ENCODE data around the gene TOMM70.
"Not testable (repeated sequence)": the region's sequence is repeated elsewhere in the genome, so short reads cannot be mapped to it uniquely, and the experiment has no call there.

The TOMM70 gene

DNA sequence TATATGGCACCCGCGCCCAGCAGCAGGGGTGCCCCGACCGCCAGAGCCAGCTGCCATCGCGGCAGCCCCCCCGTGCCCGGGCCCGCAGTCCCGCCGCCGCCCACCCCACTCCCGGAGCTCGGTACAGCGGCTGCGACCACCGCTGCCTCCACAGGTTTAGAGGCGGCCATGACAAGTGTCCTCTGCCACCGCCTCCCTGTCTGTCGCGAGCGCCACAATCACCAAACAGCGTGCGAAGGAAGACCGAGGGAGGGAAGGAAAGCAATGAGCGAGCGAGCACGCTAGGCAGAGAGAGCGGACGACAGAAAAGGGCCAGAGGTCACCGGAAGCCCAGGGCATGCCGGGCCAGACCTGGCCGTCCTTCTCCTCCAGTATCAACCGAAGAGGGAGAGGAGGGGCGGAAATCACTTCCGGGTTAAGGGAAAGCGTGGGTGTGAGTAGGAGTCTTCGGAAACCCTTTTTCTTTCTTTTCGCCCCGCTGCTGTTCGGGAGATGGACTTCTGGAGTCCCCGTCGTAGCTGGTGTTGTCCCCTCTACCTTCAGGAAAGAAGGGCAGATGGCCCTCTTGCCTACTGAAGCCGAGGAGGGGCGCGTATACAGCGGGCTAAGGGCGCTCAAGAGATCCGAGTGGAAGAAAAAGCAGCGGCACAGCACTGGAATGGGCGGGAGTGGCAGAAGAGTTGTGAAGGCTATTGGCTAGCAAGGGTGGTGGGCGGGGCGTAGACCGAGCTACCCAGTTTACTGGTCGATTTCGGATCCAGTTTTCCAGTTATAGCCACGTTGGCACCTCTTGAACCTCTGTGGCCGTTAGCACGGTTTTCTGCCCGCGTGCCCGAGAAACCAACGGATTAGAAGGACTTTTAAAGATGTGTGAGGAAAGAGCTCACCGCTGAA is at the start of gene TOMM70, which contains the start of gene LNP1:
TOMM70 (minus strand) TSS at position 310 of the 894 bp plus-strand sequence; CDS start at position 170, 140 bp downstream.
LNP1 (plus strand) TSS at position 760 of the 894 bp plus-strand sequence. CDS start 28,191 bp downstream, outside the sequence.
- peak; percentile 99 for DNase-seq

DNA sequence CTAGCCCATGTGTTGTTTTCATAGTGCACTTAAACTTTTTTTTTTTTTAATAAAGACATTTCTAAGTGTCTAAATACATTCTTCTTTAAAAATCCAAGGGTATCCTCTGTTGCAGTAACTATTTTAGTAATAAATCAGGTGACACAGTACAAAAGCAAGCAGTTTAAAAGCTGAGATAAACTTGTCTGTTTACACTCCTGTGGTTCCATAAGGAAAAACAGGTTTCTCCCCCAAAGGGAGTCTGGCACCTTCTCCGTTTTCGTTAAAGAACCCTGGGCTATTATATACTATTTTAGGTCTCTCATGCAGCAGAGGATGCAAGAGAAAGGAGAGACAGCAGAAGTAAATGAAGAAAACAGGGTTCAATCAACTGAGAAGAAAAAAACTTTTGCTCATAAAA is 48.3 kb upstream of the TOMM70 start:
- no peak for DNase-seq

DNA sequence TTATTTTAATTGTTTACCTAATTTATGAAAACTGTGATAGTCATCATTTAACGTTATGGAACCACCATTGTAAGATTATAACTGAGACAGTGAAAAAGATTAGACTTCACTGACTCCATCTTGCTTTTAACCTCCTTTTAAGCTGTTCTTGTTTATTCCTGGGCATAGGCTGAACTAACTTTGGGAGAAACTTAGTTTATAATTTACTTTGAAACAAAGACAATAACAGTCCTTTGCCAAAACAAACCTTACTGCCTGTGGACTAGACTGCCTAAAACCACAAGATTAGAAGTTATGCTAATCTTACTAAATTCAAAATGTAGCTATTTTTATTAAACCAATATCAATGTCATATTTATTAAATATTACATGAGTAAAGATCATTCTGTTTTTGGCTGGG is 47.2 kb upstream of the TOMM70 start:
- DNase-seq, result no peak

DNA sequence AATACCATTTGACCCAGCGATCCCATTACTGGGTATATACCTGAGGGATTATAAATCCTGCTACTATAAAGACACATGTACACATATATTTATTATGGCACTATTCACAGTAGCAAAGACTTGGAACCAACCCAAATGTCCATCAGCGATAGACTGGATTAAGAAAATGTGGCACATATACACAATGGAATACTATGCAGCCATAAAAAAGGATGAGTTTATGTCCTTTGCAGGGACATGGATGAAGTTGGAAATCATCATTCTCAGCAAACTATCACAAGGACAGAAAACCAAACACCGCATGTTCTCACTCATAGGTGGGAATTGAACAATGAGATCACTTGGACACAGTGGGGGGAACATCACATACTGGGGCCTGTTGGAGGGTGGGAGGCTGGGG is 46.2 kb upstream of the TOMM70 start:
- DNase-seq, result not testable (repeated sequence)

DNA sequence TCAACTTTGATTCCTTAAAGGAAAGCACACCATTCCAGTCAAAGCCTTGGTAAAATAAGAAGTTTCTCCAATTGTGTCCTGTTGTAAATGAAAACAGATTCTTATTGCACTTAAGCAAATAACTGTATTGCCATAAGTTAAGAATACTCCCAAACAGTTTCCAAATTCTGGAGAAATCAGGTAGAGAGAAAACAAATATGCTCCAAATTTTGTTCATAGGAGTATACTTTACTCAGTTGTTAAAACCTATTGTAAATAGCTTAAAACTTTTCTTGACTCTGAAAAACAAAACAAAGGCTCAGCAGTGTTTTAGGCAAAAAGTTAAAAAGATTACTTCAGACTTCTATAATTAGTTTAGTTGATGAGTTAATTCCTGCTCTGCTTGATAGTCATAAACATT is 42.8 kb upstream of the TOMM70 start:
- no peak for DNase-seq

DNA sequence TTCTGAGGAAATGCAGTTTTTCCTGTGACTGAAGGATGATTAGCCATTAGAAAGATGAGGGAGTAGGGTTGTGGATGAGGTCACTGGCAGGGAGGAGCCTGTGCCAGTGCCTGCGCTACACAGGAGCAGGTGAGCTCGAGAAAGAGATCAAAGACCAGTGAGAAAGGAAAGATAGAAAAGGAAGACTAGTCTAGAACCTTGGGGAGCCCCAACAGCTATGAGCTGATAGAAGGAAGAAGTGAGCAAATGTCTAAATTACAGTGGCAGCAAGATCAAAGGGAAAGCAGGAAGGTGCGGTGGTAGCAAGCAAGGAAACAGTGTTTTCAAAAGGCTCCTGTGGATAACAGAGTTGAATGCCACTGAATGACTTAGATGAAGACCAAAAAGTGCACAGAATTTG is 40.0 kb upstream of the TOMM70 start:
- DNase-seq, result no peak

DNA sequence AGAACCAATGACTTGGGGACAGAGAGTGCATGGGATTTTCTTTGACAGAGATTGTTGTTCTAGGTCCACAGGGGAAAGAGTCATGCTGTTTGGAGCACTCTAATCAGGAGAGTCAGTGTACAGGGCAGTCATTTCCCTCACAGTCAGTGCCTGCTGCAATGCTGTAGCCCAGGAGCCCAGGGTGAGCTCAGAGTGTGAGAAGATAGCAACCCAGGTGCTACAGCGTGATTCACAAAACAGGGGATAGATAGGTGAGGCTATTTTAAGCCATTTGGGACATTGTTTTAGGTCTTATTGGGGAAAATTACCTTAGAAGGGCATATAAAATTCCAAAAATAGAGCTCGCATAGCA is 37.7 kb upstream of the TOMM70 start:
- DNase-seq, result no peak

DNA sequence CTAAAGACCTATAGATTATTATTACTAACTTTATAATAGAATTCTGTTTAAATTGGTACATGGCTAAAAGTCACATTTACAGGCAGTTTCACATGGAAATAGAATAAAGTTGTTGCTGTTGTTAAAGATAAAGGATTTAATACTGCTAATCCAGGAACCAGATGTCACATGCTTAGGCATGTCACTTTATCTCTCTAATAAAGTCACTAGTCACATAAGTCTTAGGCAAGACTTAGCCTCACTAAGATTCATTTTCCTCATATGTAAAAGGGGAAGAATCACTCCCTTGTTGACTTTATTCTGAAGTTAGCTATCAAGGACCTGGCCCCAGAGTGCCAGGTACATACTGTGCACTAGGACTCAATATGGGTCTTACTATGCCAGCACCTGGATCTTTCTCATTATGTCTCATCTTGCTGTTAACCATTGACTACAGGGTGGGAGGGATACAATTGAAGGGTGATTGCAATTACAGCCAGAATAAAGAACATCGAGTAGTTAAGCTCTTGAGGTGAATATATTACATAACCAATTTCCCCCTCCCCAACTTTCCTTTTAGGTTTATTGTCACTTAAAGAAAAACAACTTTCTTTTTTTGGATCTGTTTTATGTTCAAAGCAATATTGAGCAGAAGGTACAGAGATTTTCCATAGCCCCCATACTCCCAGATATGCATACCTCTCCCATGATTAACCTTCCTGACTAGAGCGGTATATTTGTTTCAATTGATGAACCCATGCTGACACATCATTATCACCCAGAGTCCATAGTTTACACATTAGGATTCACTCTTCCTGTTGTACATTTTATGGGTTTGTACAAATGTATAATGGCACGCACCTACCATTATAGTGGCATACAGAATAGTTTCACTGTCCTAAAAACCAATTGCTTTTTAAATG is 37.1 kb upstream of the TOMM70 start:
- no peak for DNase-seq

DNA sequence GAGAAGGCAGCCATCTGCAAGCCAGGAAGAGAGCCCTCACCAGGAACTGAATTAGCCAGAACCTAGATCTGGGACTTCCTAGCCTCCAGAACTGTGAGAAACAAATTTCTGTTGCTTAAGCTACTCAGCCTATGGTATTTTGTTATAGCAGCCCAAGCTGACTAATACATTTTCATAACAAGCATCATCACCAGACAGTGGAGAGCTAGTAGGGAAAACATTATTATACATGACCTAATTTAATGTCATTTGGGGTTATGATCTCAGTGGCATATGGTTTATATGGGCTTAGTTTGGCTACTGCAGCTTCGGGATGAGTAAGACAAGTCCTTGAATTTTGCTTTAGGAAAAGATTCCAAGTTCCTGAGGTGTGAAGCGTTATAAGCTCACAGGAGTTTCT is 36.1 kb upstream of the TOMM70 start:
- no peak for DNase-seq

DNA sequence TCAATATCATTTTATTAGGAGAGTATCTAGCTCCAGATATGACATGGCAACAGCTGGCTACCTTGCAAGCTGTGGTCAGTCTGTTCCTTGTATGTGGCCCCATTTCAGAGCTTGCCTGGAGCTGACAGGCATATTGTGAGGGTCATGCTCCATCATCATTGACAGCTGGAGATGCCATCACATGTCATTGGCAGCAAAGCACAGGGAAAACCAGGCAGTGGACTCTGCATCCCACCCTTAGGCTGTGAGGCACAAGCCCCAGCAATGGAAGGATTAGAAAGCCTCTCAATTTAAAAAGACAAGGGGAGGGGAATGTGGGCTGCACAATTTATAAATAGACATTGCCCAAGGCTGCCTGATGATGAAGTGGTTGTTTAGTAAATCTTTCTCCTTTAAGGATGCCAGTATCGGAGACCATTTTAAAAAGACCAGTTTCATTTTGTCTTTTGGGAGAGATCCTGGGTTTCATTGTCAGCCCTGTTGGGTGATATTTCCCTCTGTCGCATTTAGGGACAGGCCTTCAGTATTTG is 28.4 kb upstream of the TOMM70 start:
- no peak for DNase-seq

DNA sequence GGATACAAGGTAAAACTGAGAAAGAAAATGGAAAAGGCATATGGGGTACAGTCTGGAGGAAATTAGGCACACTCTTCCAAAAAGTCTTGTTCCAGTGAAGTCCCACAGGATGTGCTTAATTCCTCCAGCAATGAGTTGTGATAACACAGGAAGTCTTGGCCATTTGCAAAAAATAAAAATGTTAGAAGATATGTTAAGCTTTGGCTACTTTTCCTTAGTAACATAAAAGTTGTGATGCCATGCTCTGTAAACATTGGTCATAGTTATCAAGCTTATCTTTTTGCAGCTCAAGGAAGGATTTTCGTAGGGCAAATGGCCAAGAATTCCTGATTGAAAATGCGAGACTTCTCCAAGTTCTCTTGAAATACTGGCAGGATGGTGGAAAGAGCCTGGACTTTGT is 26.8 kb upstream of the TOMM70 start:
- no peak for DNase-seq

DNA sequence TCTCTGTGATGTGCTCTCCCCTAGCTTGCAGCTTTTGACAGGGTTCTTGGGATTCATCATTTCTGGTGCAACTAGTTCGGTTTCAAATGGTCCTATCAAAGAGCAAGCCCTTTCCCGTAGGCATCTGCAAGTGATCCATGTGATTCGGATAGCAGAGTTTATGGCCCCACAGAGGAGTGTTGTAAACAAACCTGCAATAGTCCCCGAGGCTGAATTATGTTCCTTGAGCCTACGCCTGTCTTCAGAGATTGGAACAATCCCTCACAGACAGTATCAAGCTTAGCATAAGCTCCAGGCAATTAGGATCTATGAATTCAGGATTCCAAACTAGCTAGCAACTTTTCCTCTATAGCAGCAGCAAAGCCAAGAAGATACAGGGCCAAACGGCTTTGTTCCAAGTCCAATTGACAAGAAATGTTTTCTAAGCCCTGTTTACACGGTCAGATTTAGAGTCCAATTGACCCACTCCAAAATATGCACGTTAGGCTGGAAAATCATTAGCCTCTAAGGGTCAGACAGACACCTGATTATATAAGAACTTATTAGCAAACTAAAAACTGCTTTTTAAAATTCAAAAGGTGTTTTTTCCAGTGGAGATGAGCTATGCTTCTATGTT is 25.3 kb upstream of the TOMM70 start:
- no peak for DNase-seq

DNA sequence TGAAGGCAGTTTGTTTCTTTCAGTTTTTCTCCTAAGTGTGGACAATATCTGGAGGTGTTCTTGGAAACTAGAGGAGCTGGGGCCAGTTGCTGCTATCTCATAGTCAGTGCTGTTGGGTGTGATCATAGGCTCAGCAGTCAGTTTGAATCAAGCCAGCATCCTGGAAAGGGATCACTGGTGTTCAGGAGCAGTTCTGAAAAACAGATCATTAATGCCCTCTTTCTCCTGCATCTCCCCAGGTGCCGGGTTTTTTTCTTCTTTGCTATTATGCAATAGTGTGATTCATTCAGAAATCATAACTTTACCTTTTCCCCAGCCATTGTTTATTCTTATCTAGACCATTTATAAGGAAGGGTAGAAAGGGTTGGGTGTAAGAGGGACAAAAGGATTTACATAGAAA is 24.4 kb upstream of the TOMM70 start:
- DNase-seq, result no peak

DNA sequence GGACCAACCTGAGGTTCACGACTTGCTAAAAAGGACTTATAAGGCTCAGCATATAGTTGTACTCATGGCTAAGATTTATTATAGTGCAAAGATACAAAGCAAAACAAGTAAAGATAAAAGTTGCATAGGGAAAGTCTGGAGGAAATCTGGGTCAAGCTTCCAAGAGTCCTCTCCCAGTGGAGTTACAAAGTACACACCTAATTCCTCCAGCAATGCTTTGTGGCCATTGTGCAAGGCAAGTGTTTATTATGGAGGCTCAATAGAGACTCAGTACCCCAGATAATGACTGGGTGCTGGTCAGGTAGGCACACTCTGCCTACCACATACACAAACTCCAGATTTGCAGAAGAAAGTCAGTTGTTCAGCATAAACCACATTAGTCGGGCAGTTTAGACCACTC is 23.4 kb upstream of the TOMM70 start:
- no peak for DNase-seq

DNA sequence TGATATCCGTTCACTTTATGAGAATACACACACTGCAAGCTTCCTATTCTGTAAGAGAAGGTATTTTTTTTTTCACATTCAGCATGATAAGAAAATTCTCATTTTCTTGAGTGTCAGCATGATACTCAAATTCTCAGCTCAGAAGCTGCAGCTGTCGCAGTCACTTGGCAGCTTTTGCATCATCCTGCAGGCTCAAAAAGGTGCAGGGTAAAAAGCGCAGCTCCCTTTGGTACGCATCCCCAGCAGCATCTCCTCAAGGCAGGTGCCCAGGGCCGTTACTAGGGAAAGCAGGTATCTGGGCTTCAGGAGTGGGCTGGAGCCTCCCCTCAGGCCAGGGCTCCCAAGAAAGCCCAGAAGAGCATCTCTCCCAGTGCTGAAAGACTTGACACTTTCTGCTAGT is 22.7 kb upstream of the TOMM70 start:
- no peak for DNase-seq

DNA sequence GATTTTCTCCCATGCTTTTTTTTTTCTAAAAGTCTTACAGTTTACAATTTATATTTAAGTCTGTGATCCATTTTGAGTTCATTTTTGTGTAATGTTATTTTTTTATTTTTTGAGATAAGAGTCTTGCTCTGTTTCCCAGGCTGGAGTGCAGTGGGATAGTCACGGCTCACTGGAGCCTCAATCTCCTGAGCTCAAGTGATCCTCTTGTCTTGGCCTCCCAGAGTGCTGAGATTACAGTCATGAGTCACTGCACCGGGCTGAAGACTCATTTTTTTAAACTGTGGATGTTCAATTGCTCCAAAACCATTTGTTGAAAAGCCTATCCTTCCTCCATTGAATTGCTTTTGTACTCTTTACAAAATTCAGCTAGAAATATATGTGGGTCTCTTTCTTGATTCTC is 20.0 kb upstream of the TOMM70 start:
- DNase-seq, result no peak

DNA sequence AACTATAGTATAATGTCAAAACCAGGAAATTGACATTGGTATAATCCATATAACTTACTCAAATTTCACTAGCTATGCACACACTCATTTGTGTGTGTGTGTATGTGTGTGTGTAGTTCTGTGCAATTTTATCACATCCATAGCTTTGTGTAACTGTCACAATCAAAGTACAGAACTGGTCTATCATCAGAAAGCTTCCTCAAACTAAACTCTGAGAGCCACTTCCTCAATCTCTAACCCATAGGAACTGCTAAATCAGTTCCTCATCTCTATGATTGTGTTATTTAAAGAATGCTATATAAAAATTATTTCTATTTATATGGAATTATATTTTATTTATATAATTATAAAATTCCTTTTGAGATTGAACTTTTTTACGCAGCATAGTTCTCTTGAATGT is 18.5 kb upstream of the TOMM70 start:
- DNase-seq, result no peak

DNA sequence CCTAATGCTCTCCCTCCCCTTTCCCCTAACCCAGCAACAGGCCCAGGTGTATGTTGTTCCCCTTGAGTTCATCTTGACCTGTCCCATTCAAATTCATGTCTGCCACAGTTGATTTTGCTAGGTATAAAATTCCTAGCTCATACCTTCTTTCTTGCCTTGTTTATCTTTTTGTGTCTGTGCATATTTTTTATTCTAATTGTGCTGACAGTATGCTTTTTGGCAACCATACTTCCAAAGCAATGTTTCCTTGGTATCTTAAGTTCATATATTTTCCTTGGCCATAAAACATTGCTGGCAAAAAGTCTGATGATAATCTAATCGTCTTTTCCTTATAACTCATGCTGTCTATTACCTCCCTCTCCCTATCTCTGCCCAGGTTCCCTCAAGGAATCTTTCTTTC is 16.0 kb upstream of the TOMM70 start:
- no peak for DNase-seq

DNA sequence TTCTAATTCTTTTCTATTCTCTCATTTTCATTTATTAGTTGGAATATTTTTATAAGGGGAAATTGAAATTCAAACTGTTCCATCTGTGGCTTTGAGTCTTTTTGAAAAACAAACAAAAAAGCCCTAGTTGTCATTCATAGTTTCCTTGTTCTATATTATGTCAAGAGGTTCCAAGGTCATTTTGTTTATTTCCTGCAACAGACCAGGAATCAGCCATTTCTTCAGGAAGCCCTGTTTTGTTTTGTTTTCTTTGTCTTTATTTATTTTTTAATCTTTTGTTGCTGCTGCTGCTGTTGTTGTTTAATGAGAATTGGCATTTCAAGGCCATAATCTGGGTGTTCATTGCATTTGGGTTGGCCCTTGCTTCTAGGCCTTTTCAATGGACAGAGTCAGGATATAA is 15.3 kb upstream of the TOMM70 start:
- no peak for DNase-seq

DNA sequence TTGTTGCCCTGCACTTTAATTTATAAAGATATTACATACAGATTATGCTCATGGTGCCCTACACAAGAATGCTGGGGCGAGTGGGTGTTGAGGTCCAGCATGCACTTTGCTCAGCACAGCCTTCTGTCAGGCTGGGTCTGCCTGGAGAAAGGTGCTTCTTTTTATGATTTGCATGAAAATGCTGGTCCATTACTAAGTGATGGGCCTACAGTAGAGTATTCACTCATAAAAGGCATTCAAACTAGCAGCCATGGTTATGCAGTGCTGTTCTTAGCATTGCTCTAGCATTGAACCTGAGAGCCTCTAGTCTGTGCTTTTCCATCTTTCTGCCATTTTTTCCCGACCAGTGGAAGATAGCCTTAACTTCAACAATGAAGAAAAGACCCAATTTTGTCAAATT is 12.7 kb upstream of the TOMM70 start:
- DNase-seq, result no peak

DNA sequence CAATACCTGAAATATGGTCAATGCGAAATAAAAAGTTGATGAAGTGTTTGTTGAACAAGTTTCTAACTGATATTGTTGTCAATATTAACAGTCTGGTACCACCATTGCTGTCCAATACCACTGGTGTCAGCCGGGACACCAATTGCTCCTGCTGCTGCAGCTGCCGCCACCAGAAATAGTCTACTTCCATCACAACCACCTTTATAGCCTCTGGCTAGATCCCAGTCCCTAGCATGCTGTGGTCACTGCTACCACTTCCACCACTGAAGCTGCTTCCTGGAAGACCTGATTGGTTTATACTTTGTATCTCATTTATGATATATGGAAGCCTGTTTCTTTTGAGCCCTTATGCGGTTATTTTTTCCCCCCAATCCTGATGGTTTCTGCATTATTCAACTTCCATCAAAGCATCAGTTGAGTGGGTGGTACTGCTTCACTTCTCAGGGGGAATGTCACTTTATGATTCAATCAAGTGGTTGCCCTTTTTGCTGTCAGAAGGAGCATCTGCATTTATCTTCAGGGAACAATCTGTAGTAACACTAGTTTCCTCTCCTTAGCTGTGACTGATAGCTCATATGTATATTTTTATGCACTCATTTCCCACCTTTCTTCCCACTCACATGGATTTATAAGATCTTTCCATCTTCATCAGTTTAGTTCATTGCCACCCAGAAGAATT is 12.2 kb upstream of the TOMM70 start:
- no peak for DNase-seq

All from NCI-H2171 (cell line).